Keratinocyte (primary cell): Measurements from ENCODE around the gene C2orf92. TPM values are rescaled to one million over a fixed set of nuclear protein-coding genes. Genes with fewer than 3 reads are reported as not detected.

Source experiments
- DNase-seq: peaks from one replicate; pipeline ENCODE4 v3.0.0-alpha.2; 2011; ENCODE audit warnings: low read depth, missing footprints, low spot score
- FAIRE-seq: peaks from 2 replicates; lab custom pipeline; 2011; peaks lifted over from hg19 to GRCh38; lab: Jason Lieb, UNC
- H2AFZ ChIP-seq: 2 replicates; pipeline ENCODE4 v1.6.0; 2012; ENCODE audit warnings: low read length, control low read depth, inconsistent platforms; ENCODE audit not compliant: control insufficient read depth
- H3K27ac ChIP-seq: 2 replicates; pipeline ENCODE4 v1.5.1; 2011; ENCODE audit warnings: low read length; ENCODE audit not compliant: control insufficient read depth, insufficient read depth
- H3K27me3 ChIP-seq: 3 replicates; pipeline ENCODE4 v1.6.0; 2011; ENCODE audit warnings: low read length; ENCODE audit not compliant: control insufficient read depth, insufficient read depth; ENCODE audit errors: extremely low read depth
- H3K36me3 ChIP-seq, 2 experiments: 2 replicates in 1 of 2; 3 replicates in 1 of 2; pipeline ENCODE4 v1.5.1; 2011; ENCODE audit warnings: low read length in 2 of 2, mild to moderate bottlenecking in 1 of 2; ENCODE audit not compliant: control insufficient read depth in 2 of 2, insufficient read depth in 2 of 2; ENCODE audit errors: extremely low read depth in 1 of 2
- H3K4me1 ChIP-seq: 3 replicates; pipeline ENCODE4 v1.5.1; 2011; ENCODE audit warnings: low read length; ENCODE audit not compliant: control insufficient read depth, insufficient read depth; ENCODE audit errors: extremely low read depth
- H3K4me2 ChIP-seq: 3 replicates; pipeline ENCODE4 v1.6.0; 2011; ENCODE audit warnings: low read depth, low read length; ENCODE audit not compliant: control insufficient read depth, insufficient read depth; ENCODE audit errors: extremely low read depth
- H3K4me3 ChIP-seq, 3 experiments: fragments of 200-600 bp in 1 of 3; sonication (generic) in 1 of 3; 2 replicates in 2 of 3; 3 replicates in 1 of 3; pipeline ENCODE4 v1.5.1; 2011 to 2016; ENCODE audit warnings: low read length in 3 of 3, mild to moderate bottlenecking in 3 of 3, control low read depth in 2 of 3, inconsistent platforms in 1 of 3, low read depth in 1 of 3, mixed read lengths in 1 of 3, mixed run types in 1 of 3, moderate library complexity in 1 of 3; ENCODE audit not compliant: control insufficient read depth in 2 of 3, insufficient read depth in 2 of 3; ENCODE audit errors: extremely low read depth in 1 of 3
- H3K79me2 ChIP-seq: 2 replicates; pipeline ENCODE4 v1.6.0; 2012; ENCODE audit warnings: low read length; ENCODE audit not compliant: control insufficient read depth, insufficient read depth
- H3K9ac ChIP-seq: 3 replicates; pipeline ENCODE4 v1.6.0; 2011; ENCODE audit warnings: low read length; ENCODE audit not compliant: control insufficient read depth, insufficient read depth; ENCODE audit errors: extremely low read depth
- H3K9me1 ChIP-seq: 3 replicates; pipeline ENCODE4 v1.6.0; 2011; ENCODE audit warnings: low read length; ENCODE audit not compliant: control insufficient read depth, insufficient read depth; ENCODE audit errors: extremely low read depth
- H3K9me3 ChIP-seq: 2 replicates; pipeline ENCODE4 v1.5.1; 2012; ENCODE audit warnings: low read depth, low read length; ENCODE audit not compliant: control insufficient read depth
- H4K20me1 ChIP-seq: 3 replicates; pipeline ENCODE4 v1.6.0; 2011; ENCODE audit warnings: low read length; ENCODE audit not compliant: control insufficient read depth, insufficient read depth; ENCODE audit errors: extremely low read depth
- EZH2 ChIP-seq: IDR thresholded peaks from one replicate; pipeline ENCODE4 v1.6.1; 2012; ENCODE audit warnings: inconsistent platforms, mild to moderate bottlenecking, low read length, moderate library complexity
- dilution Hi-C: fragments of 300-500 bp; cut with MboI; formaldehyde crosslinking; loops from one replicate; pipeline ENCODE4 v1.7.0; 2020; ENCODE audit warnings: low sequenced_read_pairs; ENCODE audit not compliant: extremely low pct_ligation_motif_present
- polyA plus RNA-seq, 5 experiments: library from polyadenylated mRNA; depleted of rRNA in 3 of 5; stranded (reverse) in 3 of 5; stranded (forward) in 1 of 5; unstranded in 1 of 5; fragments of >200 nt; gene quantifications; 1 replicate in 1 of 5; 2 replicates in 3 of 5; 3 replicates in 1 of 5; pipeline versions ENCODE4 v1.2.1 to v1.2.3, GENCODE V29; 2011 to 2012; ENCODE audit warnings: missing spikeins in 2 of 5, low read depth in 1 of 5, low replicate concordance in 1 of 5
- TF ChIP-seq, protein P1 (sequence below), 3 experiments: IDR thresholded peaks in 1 of 3; conservative IDR thresholded peaks in 1 of 3; optimal IDR thresholded peaks in 1 of 3; 2 replicates in 2 of 3; 3 replicates in 1 of 3; pipeline versions ENCODE3 to v1.5.1; 2011; ENCODE audit warnings: low read length in 3 of 3, mild to moderate bottlenecking in 3 of 3, moderate library complexity in 2 of 3, control low read depth in 1 of 3, inconsistent platforms in 1 of 3; ENCODE audit not compliant: insufficient read depth in 2 of 3; ENCODE audit errors: extremely low read depth in 1 of 3

Gene C2orf92
- polyA plus RNA-seq, 1 donor (not counting 4 experiments of a cell fraction or from before 2014, with no cell fraction given): 1.6 TPM

DNA sequence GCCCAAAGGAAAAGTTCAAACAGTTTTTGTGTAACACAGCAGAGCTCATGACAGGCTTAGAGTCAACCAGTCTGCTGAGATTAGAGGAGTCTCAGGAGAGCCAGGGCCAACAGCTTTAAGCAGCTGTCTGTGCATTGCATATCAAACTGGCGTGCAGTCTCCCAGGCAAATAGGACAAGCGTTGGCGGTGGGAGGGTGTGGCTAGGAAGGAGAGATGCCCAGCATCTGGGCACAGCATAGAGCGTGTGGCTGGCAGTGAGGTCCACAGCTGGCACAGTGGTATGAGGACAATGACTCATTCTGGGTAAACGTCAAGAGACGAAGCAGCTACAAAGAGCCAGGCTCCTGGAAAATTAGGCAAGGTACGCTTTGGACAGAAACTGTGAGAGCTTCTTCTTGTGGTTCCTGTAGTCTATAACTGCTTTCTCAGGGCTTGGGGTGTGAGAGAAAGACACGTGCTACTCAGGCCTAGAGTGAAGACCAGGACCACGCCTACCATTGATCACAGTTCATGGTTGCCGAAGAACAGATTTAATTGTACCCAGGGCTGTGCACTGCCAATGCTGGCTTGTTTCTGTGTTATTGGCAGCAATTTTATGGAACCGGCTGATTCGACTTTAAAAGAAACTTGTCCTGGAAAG, 58.7 kb downstream of the C2orf92 start:
- Histone ChIP-seq H3K27ac (no peak overlapping the region), H3K36me3 (no peaks in the 10 kb centered on the region), H3K4me3 (no peak overlapping the region), H3K9ac (no peak overlapping the region), H4K20me1 (no peaks in the 10 kb centered on the region), H3K9me1 (no peaks in the 10 kb centered on the region), H3K9me3 (peaks cover 3% of the 10 kb centered on the region), H3K27me3 (peaks cover 9% of the 10 kb centered on the region), H3K4me2 (no peak overlapping the region), H3K4me1 (peaks cover 9% of the 10 kb centered on the region), H2AFZ (no peak overlapping the region), H3K79me2 (no peaks in the 10 kb centered on the region)
- dilution Hi-C loops: no loop called here
- DNase-seq: no peak
- TF ChIP-seq, protein P1, sequence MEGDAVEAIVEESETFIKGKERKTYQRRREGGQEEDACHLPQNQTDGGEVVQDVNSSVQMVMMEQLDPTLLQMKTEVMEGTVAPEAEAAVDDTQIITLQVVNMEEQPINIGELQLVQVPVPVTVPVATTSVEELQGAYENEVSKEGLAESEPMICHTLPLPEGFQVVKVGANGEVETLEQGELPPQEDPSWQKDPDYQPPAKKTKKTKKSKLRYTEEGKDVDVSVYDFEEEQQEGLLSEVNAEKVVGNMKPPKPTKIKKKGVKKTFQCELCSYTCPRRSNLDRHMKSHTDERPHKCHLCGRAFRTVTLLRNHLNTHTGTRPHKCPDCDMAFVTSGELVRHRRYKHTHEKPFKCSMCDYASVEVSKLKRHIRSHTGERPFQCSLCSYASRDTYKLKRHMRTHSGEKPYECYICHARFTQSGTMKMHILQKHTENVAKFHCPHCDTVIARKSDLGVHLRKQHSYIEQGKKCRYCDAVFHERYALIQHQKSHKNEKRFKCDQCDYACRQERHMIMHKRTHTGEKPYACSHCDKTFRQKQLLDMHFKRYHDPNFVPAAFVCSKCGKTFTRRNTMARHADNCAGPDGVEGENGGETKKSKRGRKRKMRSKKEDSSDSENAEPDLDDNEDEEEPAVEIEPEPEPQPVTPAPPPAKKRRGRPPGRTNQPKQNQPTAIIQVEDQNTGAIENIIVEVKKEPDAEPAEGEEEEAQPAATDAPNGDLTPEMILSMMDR (optimal IDR thresholded peaks at IDR 0.05 in 1 of 3, IDR thresholded peaks at IDR 0.05 in 1 of 3, conservative IDR thresholded peaks at IDR 0.05 in 1 of 3; ENCODE audit: extremely low read depth in 1 of 3, insufficient read depth in 2 of 3, low read length in 3 of 3): no peak
- TF ChIP-seq EZH2: no peak
- peak; percentile 60 for FAIRE-seq

DNA sequence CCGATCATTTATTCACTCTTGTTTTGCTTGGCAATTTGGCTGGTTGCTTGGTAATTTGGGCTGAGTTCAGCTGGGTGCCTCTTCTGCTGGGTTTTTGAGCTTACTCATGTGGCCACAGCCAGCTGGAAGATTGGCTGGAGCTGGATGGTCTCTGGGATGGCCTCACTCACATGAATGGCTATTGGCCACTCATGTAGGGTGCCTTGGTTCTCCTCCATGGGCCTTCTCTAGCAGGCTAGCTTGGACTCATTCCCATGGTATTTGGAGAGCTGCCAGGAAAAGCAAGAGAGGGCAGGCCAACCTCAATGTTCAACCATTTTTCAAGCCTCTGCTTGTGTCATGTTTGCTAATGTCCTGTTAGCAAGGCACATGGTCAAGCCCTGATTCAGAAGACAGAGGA, 60.7 kb downstream of the C2orf92 start:
- H2AFZ ChIP-seq: no peak overlapping the region
- H3K9ac ChIP-seq: no peak overlapping the region
- no peak overlapping the region for H3K4me3 ChIP-seq
- H3K27me3 ChIP-seq: no peaks in the 10 kb centered on the region
- H4K20me1 ChIP-seq: no peaks in the 10 kb centered on the region
- no peak overlapping the region for H3K4me2 ChIP-seq
- no peaks in the 10 kb centered on the region for H3K79me2 ChIP-seq
- H3K4me1 ChIP-seq: peaks cover 9% of the 10 kb centered on the region
- TF ChIP-seq, protein P1 (optimal IDR thresholded peaks at IDR 0.05 in 1 of 3, IDR thresholded peaks at IDR 0.05 in 1 of 3, conservative IDR thresholded peaks at IDR 0.05 in 1 of 3; ENCODE audit: extremely low read depth in 1 of 3, insufficient read depth in 2 of 3, low read length in 3 of 3): no peak
- TF ChIP-seq EZH2: no peak
- H3K36me3 ChIP-seq: no peaks in the 10 kb centered on the region
- DNase-seq: peak; percentile 64
- H3K9me3 ChIP-seq: peaks cover 3% of the 10 kb centered on the region
- FAIRE-seq: peak; percentile 52
- no peaks in the 10 kb centered on the region for H3K9me1 ChIP-seq
- dilution Hi-C loops: no loop called here
- H3K27ac ChIP-seq: no peak overlapping the region
